Measurements from ENCODE around the gene PLCB2.
A peak's percentile ranks its signal among the peaks of the same experiment; 100 is the strongest.

PLCB2 gene

GRCh38 chr15:40340038-40340739 is 32.5 kb upstream of the PLCB2 start:
- DNase-seq: no peak

- no peak for DNase-seq
Observed at GRCh38 chr15:40339621-40339945, 31.8 kb upstream of the PLCB2 start.

GRCh38 chr15:40338921-40339620 is 31.3 kb upstream of the PLCB2 start:
- no peak for DNase-seq

GRCh38 chr15:40338041-40338657 is 30.4 kb upstream of the PLCB2 start:
- DNase-seq: peak; percentile 66

- DNase-seq: no peak
Observed at GRCh38 chr15:40337597-40337996, 29.9 kb upstream of the PLCB2 start.

- DNase-seq: no peak
Observed at GRCh38 chr15:40336744-40337122, 29.0 kb upstream of the PLCB2 start.

GRCh38 chr15:40335938-40336743 is 28.4 kb upstream of the PLCB2 start:
- DNase-seq: no peak

GRCh38 chr15:40334941-40335795 is 27.4 kb upstream of the PLCB2 start:
- no peak for DNase-seq

GRCh38 chr15:40334541-40334940 is 26.8 kb upstream of the PLCB2 start:
- DNase-seq: no peak

- peak; percentile 61 for DNase-seq
Observed at GRCh38 chr15:40333922-40334492, 26.3 kb upstream of the PLCB2 start.

GRCh38 chr15:40332113-40332781 is 24.5 kb upstream of the PLCB2 start:
- no peak for DNase-seq

- DNase-seq: no peak
Observed at GRCh38 chr15:40331637-40332036, 23.9 kb upstream of the PLCB2 start.

GRCh38 chr15:40331026-40331425 is 23.3 kb upstream of the PLCB2 start:
- DNase-seq: no peak

- no peak for DNase-seq
Observed at GRCh38 chr15:40330368-40330836, 22.7 kb upstream of the PLCB2 start.

GRCh38 chr15:40329804-40330203 is 22.1 kb upstream of the PLCB2 start:
- DNase-seq: no peak

GRCh38 chr15:40328751-40329150 is 21.0 kb upstream of the PLCB2 start:
- DNase-seq: no peak

GRCh38 chr15:40328176-40328575 is 20.4 kb upstream of the PLCB2 start:
- DNase-seq: no peak

GRCh38 chr15:40327457-40327856 is 19.7 kb upstream of the PLCB2 start:
- DNase-seq: no peak

- DNase-seq: no peak
Observed at GRCh38 chr15:40325700-40326099, 18.0 kb upstream of the PLCB2 start.

GRCh38 chr15:40325188-40325587 is 17.5 kb upstream of the PLCB2 start:
- DNase-seq: no peak

Data from CD4-positive, alpha-beta T cell treated with Interleukin-4 for 4 hours (primary cell).